CD4-positive, alpha-beta T cell treated with Interleukin-6 for 4 hours (primary cell): Measurements from ENCODE around the gene CTRB1.
"Not testable (repeated sequence)": the region's sequence is repeated elsewhere in the genome, so short reads cannot be mapped to it uniquely, and the experiment has no call there.

Experiments used
- DNase-seq: peaks from one replicate; pipeline ENCODE4 v3.0.0-alpha.2; 2020; ENCODE audit warnings: mixed read lengths

CTRB1 gene

GRCh38 chr16:75242436-75243078 is 23.8 kb downstream of the CTRB1 start:
- DNase-seq = not testable (repeated sequence)

- DNase-seq = no peak
These were observed 25.0 kb downstream of the CTRB1 start for GRCh38 chr16:75243667-75244224.

- DNase-seq = no peak
These were observed 25.5 kb downstream of the CTRB1 start for GRCh38 chr16:75244225-75244809.

DNA sequence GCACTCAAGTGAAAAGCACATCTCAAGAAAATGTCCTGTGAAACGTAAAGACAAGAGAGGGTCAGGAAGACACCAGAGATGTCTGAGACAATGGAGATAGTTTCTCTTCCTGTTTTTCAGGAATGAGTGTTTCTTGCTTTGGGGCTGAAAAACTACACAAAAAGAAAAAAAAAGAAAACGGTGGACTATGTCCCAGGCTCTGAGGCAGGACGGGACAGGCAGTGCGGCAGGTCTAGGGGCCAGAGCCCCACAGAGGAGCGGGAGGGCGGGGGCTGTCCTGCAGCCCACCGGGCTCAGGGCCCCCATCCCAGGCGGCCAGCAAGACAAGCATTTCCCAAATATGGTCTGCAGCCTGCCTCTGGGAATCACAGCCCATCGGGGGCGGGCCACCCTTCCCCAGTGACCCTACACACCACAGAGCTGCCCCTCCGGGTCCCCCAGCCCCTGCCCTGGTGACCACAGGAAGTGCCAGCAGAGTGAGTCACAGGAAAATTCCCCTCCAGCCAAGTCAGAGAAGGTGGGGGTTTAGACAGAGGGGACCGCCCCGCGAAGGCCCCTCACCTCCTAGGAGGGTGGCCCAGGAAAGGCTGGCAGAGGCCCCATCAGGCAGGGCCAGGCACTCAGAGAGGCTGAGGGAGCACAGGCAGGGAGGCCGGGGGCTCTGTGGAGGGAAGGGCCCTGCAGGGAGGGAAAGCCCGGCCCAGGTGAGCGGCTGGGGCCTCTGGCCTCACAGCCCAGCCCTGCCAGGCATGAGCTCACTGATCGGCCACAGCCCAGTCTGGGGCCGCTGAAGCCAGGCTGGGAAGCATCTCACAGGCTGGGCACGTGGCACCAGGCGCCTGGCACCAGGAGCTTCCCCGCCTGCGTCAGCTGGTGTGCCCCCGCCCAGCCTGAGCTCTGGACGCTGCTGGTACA is 26.3 kb downstream of the CTRB1 start:
- DNase-seq = no peak

DNA sequence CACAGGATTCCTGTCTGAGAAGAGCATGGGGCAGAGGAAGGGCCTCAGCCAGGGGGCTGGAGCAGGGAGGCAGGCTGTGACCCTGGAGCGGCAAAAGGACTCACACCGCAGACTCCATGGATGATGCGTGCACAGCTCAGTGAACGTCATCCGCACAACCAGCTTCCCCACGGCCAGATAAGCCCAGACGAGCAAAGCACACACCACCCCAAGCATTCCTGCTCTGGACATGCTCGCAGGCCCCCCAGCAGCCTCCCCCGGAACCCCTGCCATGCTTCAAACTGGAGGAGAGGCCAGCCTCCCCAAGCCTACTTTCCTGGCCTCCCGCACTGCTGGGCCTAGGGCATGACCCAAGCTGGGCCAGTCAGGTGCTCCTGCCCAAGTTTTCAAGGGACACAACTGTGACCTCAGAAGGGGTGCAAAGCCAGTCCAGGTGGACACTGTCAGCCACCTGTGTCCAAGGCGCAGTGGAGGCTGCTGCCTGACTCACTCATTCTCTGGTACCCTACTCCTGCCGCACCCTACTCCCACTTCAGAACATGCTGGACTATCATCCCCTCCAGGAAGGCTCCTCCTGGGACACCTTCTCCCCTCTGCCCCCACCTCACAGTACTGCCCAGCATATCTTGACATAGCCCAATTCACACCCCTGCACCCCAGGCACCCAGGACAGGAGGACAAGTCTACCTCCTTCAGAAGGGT is 27.9 kb downstream of the CTRB1 start:
- no peak for DNase-seq

- no peak for DNase-seq
These were observed 28.5 kb downstream of the CTRB1 start for GRCh38 chr16:75247249-75247648.

GRCh38 chr16:75248142-75248535 is 29.4 kb downstream of the CTRB1 start:
- no peak for DNase-seq

DNA sequence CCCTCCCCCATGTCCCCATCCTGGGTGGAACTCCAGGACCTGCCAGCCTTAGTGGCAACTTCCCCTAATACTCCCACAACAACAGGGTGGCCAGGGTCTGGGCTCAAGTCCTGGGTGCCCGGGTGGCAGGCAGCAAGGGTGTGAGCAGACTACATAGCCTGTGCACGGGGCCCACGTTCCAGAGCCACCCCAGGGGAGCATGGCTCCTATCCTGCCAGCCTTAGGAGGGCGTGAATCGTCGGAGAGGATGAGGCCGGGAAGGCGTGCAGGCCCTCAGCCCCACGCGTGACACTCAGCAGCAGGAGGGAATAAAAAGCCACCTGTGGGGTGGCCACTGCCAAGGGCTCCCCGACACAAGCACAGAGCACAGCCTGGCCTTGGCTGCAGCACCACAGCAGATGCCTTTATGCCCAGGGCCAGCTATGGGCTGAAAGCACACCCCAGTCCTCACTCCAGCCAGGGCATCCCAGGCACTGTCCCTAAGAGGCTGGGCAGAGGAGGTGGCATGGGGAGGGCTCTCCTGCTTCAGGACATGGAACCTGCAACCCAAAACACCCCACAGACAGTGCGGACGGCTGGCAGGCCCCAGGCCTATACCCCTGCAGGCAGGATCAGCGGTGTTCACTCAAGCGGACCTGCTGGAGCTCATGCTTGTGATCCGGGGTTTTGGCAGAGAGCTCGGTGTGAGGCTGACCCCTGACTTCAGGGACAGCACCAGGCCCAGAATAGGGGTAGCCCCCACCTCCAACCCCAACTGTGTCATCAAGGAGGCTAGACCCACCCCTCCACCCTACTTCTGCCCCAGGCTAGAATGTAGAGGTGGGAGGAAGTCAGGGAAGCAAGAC is 30.0 kb downstream of the CTRB1 start:
- no peak for DNase-seq

DNA sequence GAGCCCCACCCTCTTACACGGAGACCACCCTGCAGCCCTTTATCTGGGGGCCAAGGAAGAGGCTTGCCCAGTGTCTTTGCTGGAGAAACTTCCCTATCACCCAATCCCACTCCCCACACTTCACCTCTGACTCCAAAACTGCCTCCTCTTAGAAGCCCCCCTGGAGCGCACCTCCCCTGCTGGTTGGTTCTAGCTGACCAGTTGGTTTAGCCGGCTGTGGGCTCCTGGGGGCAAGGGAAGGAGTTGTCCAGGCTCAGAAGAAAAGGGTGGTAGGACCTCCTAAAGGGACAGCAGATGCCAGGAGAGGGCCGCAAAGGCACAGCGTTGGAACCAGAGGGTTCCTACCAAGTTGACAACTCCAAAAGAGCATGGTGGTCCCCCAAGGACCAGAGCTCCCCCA is 30.7 kb downstream of the CTRB1 start:
- DNase-seq = no peak

- DNase-seq = no peak
These were observed 31.5 kb downstream of the CTRB1 start for GRCh38 chr16:75250089-75250808.

GRCh38 chr16:75250809-75251279 is 32.1 kb downstream of the CTRB1 start:
- DNase-seq = peak; percentile 7

- peak; percentile 18 for DNase-seq
These were observed 32.7 kb downstream of the CTRB1 start, which contains the start of gene BCAR1 for GRCh38 chr16:75251280-75252048. BCAR1 (minus strand) TSS chr16:75251624; CDS start chr16:75251482, 142 bp downstream.

DNA sequence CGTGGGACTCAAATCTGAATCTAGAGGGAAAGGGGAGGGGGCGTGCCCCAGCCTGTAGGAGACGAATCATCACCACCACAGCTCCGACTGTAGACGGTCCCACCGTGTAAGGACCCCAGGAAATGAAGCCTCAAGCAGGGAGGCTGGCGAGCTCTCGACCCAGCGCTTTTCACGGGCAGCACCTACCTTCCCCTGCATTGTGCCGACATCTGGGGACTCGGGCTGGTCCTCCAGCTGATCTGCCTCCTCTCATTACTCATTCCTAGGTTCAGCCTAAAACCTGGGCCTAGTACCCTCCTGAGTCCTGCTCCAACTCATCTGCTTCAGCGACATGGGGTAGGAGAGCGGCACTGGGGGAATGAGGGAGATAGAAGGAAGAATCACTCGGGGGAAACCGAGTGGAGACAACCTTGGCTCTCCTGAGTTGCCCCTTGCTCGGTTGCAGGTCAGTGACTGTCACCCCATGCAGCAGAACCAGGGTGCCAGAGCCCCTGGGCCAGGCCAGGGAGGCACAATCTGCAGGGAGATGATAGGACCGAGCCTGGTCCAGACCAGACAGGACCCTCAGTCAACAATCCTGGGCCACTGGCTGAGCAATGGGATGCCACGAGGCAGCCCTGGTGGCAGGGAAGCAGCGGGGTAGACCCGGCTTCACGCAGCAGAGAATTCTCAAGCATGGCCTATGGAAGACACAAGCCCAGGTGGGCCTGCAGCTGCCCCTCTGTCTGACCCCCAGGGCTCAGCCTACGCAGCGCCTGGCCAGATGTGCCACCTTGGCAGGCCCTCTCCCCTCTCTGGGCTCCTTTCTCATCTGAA is 33.5 kb downstream of the CTRB1 start:
- no peak for DNase-seq

- no peak for DNase-seq
These were observed 34.4 kb downstream of the CTRB1 start for GRCh38 chr16:75252946-75253911.

GRCh38 chr16:75254359-75254837 is 35.6 kb downstream of the CTRB1 start:
- DNase-seq = no peak

- DNase-seq = no peak
These were observed 37.3 kb downstream of the CTRB1 start for GRCh38 chr16:75256059-75256571.

DNA sequence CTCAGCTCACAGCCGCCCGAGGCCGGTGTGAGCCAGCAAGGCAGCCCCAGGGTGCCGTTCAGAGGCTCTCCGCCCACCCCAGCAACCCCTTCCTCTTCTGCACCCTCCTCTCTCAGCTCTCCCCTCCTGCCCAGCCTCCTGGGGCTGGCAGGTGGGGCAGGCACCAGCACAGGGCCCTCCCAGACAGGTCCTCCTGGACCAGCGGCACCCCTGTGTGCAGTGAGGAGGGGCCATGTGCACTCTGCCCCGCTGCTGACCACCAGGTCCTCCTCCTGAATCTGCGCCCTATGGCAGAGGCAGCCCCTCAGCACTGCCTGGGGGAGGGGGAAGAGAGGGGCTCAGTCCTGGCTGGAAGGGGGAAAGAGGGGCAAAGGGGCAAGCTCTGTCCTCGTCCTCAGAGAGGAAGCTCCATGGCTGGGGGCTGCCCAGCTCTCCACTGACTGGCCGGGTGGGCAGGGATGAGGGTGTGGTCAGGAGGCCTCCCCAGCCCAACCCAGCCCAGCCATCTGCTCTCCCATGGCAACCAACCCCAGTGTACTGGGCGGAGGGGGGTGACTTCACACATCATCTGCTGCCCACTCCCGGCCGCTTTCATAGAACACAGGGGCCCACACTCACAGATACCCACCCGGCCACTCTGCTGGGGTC is 38.0 kb downstream of the CTRB1 start:
- DNase-seq = no peak
